ENCODE data around the gene KRT72. TPM values are rescaled to one million over a fixed set of nuclear protein-coding genes. Genes with fewer than 3 reads are reported as not detected.

Gene KRT72
- total and polyA plus RNA-seq, 2 of the 13 experiments (the other 11 are each of a cell fraction or from before 2014, with no cell fraction given), result not detected

GRCh38 chr12:52604859-52605258 is 3.6 kb upstream of the KRT72 start:
- CTCF ChIA-PET (ENCODE audit: low intra/inter-chr PET ratio, low total read pairs), result no interaction called here
- no peak overlapping the region for H3K27ac ChIP-seq (ENCODE audit: extremely low read length, insufficient read depth, low read length)
- no peaks in the 10 kb centered on the region for H3K4me1 ChIP-seq (ENCODE audit: insufficient read depth, low read length)
- no peaks in the 10 kb centered on the region for H3K36me3 ChIP-seq (replicated peaks in 1 of 2; ENCODE audit: control insufficient read depth in 1 of 2, insufficient read depth in 2 of 2, low read length in 2 of 2)
- H3K9ac ChIP-seq (ENCODE audit: insufficient read depth, low read depth, low read length), result no peak overlapping the region
- intact Hi-C loops (cut with micrococcal nuclease; ENCODE audit: unreplicated experiment), result no loop called here
- H3K4me3 ChIP-seq (replicated peaks in 1 of 3; ENCODE audit: insufficient read depth in 1 of 3, low read depth in 2 of 3, low read length in 3 of 3), result no peak overlapping the region
- no peaks in the 10 kb centered on the region for H3K79me2 ChIP-seq (ENCODE audit: insufficient read depth, low read length)
- FAIRE-seq, result no peak
- TF ChIP-seq TOE1 (CRISPR knock-in tag; IDR thresholded peaks at IDR 0.05) (no peak), ZNF567 (CRISPR knock-in tag; IDR thresholded peaks at IDR 0.05; ENCODE audit: borderline replicate concordance) (no peak), FOXK1 (CRISPR knock-in tag; IDR thresholded peaks at IDR 0.05; ENCODE audit: borderline replicate concordance, low read depth) (no peak), HHEX (CRISPR knock-in tag; IDR thresholded peaks at IDR 0.05) (no peak), FOXO1 (CRISPR knock-in tag; IDR thresholded peaks at IDR 0.05) (no peak), NFYB (CRISPR knock-in tag; IDR thresholded peaks at IDR 0.05) (0 out of 2 replicates have a peak, but pooled peaks have one; percentile 22)
- no peaks in the 10 kb centered on the region for H3K9me3 ChIP-seq (ENCODE audit: low read length)
- in situ Hi-C loops (cut with HindIII; ENCODE audit: extremely low pct_ligation_motif_present, low pct_unique_long_range_greater_than_20kb), result no loop called here
- BruUV-seq (replicated peaks), result no TSS peak
- no peak for ATAC-seq
- POLR2A ChIA-PET, result no interaction called here
- H3K4me2 ChIP-seq (ENCODE audit: low read depth, low read length), result no peak overlapping the region
- peaks cover 3 to 22% of the 10 kb centered on the region in 2 experiments; a peak in 4 of 5 replicates for H3K27me3 ChIP-seq (ENCODE audit: control insufficient read depth in 1 of 2, insufficient read depth in 2 of 2, low read length in 2 of 2)
- no peaks in the 10 kb centered on the region for H4K20me1 ChIP-seq (ENCODE audit: insufficient read depth, low read length)
- H2AFZ ChIP-seq (ENCODE audit: low read length), result no peak overlapping the region
- no peak for DNase-seq (ENCODE audit: low spot score)

DNA sequence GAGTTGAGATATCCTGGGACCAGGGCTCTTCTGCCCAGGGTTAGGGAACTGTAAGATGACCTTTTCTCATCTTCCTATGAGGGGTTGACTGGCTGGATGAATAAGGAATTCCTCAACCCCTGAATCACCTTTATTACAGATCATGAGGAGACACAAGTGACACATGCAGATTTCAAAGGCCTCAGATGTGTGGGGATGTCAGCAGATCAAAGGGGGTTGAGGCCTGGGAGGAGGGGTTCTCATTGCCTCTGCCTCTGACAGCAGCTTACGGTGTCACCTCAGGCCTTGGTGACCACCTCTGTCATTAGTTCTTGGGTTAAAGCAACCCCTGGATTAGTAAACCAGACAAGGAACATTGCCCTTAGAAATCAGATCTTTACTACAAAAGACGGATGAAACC is 2.1 kb upstream of the KRT72 start:
- no peak for DNase-seq (ENCODE audit: low spot score)
- CTCF ChIA-PET (ENCODE audit: low intra/inter-chr PET ratio, low total read pairs), result no interaction called here
- BruUV-seq (replicated peaks), result no TSS peak

More for the DNA sequence above, 2.1 kb upstream of the KRT72 start:
- H3K27ac ChIP-seq (ENCODE audit: extremely low read length, insufficient read depth, low read length), result no peak overlapping the region
- H3K79me2 ChIP-seq (ENCODE audit: insufficient read depth, low read length), result no peaks in the 10 kb centered on the region
- no peak for ATAC-seq
- H3K4me1 ChIP-seq (ENCODE audit: insufficient read depth, low read length), result no peaks in the 10 kb centered on the region
- no peak overlapping the region for H3K4me2 ChIP-seq (ENCODE audit: low read depth, low read length)
- H3K4me3 ChIP-seq (replicated peaks in 1 of 3; ENCODE audit: insufficient read depth in 1 of 3, low read depth in 2 of 3, low read length in 3 of 3), result no peak overlapping the region
- TF ChIP-seq KMT2B (CRISPR knock-in tag; IDR thresholded peaks at IDR 0.05), result no peak
- peaks cover 3 to 37% of the 10 kb centered on the region in 2 experiments; a peak in 4 of 5 replicates for H3K27me3 ChIP-seq (ENCODE audit: control insufficient read depth in 1 of 2, insufficient read depth in 2 of 2, low read length in 2 of 2)
- no peak for FAIRE-seq
- no peak overlapping the region for H2AFZ ChIP-seq (ENCODE audit: low read length)
- H3K9ac ChIP-seq (ENCODE audit: insufficient read depth, low read depth, low read length), result no peak overlapping the region
- WGBS (ENCODE audit: low lambda C conversion rate), result 0% methylated on average over 2 of the region's 2 CpGs
- no peaks in the 10 kb centered on the region for H4K20me1 ChIP-seq (ENCODE audit: insufficient read depth, low read length)
- in situ Hi-C loops (cut with HindIII; ENCODE audit: extremely low pct_ligation_motif_present, low pct_unique_long_range_greater_than_20kb) (no loop called here), intact Hi-C loops (cut with micrococcal nuclease; ENCODE audit: unreplicated experiment) (no loop called here)
- POLR2A ChIA-PET, result no interaction called here
- H3K9me3 ChIP-seq (ENCODE audit: low read length), result no peaks in the 10 kb centered on the region
- H3K36me3 ChIP-seq (replicated peaks in 1 of 2; ENCODE audit: control insufficient read depth in 1 of 2, insufficient read depth in 2 of 2, low read length in 2 of 2), result no peaks in the 10 kb centered on the region
